Psoas muscle (tissue), 8 donors: Measurements from ENCODE around the gene PDCL2. TPM values are rescaled to one million over a fixed set of nuclear protein-coding genes. Genes with fewer than 3 reads are reported as not detected.
"Not testable (repeated sequence)": the region's sequence is repeated elsewhere in the genome, so short reads cannot be mapped to it uniquely, and the experiment has no call there.

Experiments
- ATAC-seq, 4 donors: fragments of 200-7000 bp; cut with Tn5 transposase; one replicate each; pipeline ENCODE4 v1.9.1; 2020; ENCODE audit warnings: moderate library complexity in 3 of 4, mild to moderate bottlenecking in 2 of 4
- DNase-seq, 2 donors: peaks; one replicate each; pipeline ENCODE4 v3.0.0-alpha.2; 2020
- H3K27ac ChIP-seq: fragments of 200-600 bp; one replicate; pipeline ENCODE4 v1.8.0; 2022
- H3K27me3 ChIP-seq, 3 donors: fragments of 200-600 bp in 1 of 3; one replicate each; pipeline versions ENCODE4 v1.6.1 to v1.8.0; 2013 to 2022; ENCODE audit warnings: low read length in 2 of 3, mild to moderate bottlenecking in 2 of 3, moderate library complexity in 1 of 3; ENCODE audit not compliant: insufficient read depth in 3 of 3
- H3K36me3 ChIP-seq, 2 donors: fragments of 200-600 bp in 1 of 2; one replicate each; pipeline versions ENCODE4 v1.6.1 to v1.8.0; 2013 to 2022; ENCODE audit warnings: low read depth in 1 of 2, mild to moderate bottlenecking in 1 of 2, moderate library complexity in 1 of 2; ENCODE audit not compliant: insufficient read depth in 1 of 2
- H3K4me1 ChIP-seq: fragments of 200-600 bp; one replicate; pipeline ENCODE4 v1.8.0; 2022
- H3K4me3 ChIP-seq: fragments of 200-600 bp; one replicate; pipeline ENCODE4 v1.8.0; 2022; ENCODE audit warnings: mild to moderate bottlenecking
- H3K9me3 ChIP-seq: fragments of 200-600 bp; one replicate; pipeline ENCODE4 v1.8.0; 2022
- CTCF ChIP-seq: fragments of 200-600 bp; IDR thresholded peaks from one replicate; pipeline ENCODE4 v1.8.0; 2022; ENCODE audit warnings: antibody characterized with exemption
- WGBS, 3 donors: extraction: QIAGEN DNeasy Blood & Tissue Kit; methylation state at CpG; one replicate each; pipeline versions ENCODE4 v1.1.6 to v1.1.7; 2013; 5-methylcytosine and 5-hydroxymethylcytosine counted together
- intact Hi-C, 2 donors: fragments of 100-400 bp; cut with DNase I; formaldehyde crosslinking; loops; one replicate each; pipeline versions ENCODE4 v1.11.0 to v1.14.2; 2022
- polyA plus RNA-seq, 3 donors: library from polyadenylated mRNA; stranded (reverse); fragments of 200-250 nt; gene quantifications; one replicate each; pipeline ENCODE4 v1.2.3, GENCODE V29; 2013
- total RNA-seq, 4 donors: library from RNA; stranded (reverse); fragmentation: NEBNext Ultra II Directional in 2 of 4; extraction: Animal tissue kit (Norgen Biotek cat#: 25700) in 2 of 4; gene quantifications; one replicate each; pipeline versions ENCODE4 v1.2.1 to v1.2.4, GENCODE V29; 2021 to 2023
- donor health status: healthy with polysubstance abuse.
- donor health status: DM: no; HTN: no; CAD: no; lungs with moderate emphysema.
- donor health status: Bipolar disorder and iron deficiency.
- donor health status: healthy.
- donor health status: DM: yes; HTN: yes; CAD: no.
- donor health status: DM: no; HTN: no; CAD: no.
- donor health status: DM: no; HTN: no; CAD: no.
- donor health status: DM: yes; HTN: yes; CAD: no.

PDCL2 gene
- total and polyA plus RNA-seq, 7 donors = not detected

- intact Hi-C loops = no loop called here
- H3K36me3 ChIP-seq = no peaks in the 10 kb centered on the region
- TF ChIP-seq CTCF = no peak
- H3K27me3 ChIP-seq = peaks cover 3 to 59% (median 5%) of the 10 kb centered on the region in 3 donors
- no peaks in the 10 kb centered on the region for H3K9me3 ChIP-seq
- DNase-seq (no peak), ATAC-seq (no peak)
- H3K4me1 ChIP-seq = peaks cover 7% of the 10 kb centered on the region
- no peak overlapping the region for H3K4me3 ChIP-seq
- H3K27ac ChIP-seq = no peak overlapping the region
- WGBS, 3 donors = 5 to 8% (median 6%) methylated on average over 11 of the region's 11 CpGs
Measured at GRCh38 chr4:55635282-55635681, 43.2 kb upstream of the PDCL2 start.

DNA sequence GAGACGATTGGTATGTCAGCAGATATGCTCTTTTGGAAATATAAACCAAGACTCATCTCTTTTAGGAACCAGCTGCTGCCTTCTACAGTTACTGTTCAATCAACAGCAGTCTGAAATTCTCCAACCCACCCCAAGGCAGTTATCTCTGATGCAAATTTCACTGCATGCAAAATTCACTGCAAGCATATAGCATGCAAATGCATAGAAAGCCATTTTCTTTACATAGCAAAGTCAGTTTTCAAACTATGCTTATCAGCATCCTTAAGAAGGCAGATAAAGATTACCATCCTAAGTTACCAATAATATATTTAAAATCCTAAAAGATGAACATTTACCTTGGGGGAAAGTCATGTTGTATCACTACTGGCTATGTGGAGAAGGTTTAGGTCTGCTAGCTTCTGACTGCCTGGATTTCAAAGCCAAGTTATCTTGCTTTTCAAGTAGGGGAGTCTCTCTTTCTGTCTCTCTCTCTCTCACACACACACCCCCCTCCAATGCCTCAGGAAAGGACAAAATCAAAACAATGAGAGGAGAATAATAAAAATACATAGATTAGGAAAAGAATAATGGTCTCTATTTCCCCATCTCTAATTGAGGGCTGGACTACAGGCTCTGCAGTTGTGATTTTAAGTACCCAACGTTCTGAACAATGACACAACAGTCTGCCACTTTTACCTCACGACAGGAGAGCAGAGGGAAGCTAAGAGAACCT lies 42.5 kb upstream of the PDCL2 start:
- Histone ChIP-seq H3K36me3 (no peaks in the 10 kb centered on the region), H3K27ac (no peak overlapping the region), H3K9me3 (no peaks in the 10 kb centered on the region), H3K4me3 (no peak overlapping the region), H3K27me3 (peaks cover 3 to 58% (median 5%) of the 10 kb centered on the region in 3 donors), H3K4me1 (peaks cover 7% of the 10 kb centered on the region)
- ATAC-seq = no peak
- intact Hi-C loops = no loop called here
- 20 to 28% (median 25%) methylated on average over 3 of the region's 3 CpGs for WGBS, 3 donors
- no peak for DNase-seq
- TF ChIP-seq CTCF = no peak

GRCh38 chr4:55633903-55634302 lies 41.9 kb upstream of the PDCL2 start:
- no peak for ATAC-seq
- no peaks in the 10 kb centered on the region for H3K36me3 ChIP-seq
- peaks cover 7% of the 10 kb centered on the region for H3K4me1 ChIP-seq
- peaks cover 3 to 51% (median 5%) of the 10 kb centered on the region in 3 donors for H3K27me3 ChIP-seq
- 67 to 75% (median 70%) methylated on average over 6 of the region's 6 CpGs for WGBS, 3 donors
- intact Hi-C loops = no loop called here
- H3K4me3 ChIP-seq = no peak overlapping the region
- no peak for TF ChIP-seq CTCF
- H3K9me3 ChIP-seq = no peaks in the 10 kb centered on the region
- DNase-seq = no peak
- no peak overlapping the region for H3K27ac ChIP-seq

DNA sequence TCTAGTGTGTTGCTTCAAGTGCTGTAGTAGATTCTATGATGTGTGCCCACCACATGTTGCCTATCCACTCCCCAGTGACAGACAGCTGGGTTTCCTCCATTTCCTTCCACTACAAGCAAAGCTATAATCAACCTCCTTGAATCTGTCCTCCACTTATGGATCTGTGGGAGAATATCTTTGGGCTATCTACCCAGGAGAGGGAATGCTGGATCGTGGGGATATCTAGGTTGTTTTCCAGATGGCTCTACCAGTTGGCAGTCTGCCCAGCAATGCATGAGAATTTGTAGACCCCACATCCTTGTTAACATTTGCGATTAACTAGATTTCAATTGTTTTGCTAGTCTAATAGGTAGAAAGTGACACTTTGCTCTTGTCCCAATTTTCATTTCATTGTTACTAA lies 33.8 kb upstream of the PDCL2 start:
- H3K36me3 ChIP-seq = no peaks in the 10 kb centered on the region
- whole genome bisulfite sequencing, 3 donors = 39 to 50% (median 47%) methylated on average over 2 of the region's 2 CpGs
- no peaks in the 10 kb centered on the region for H3K27me3 ChIP-seq
- no peak overlapping the region for H3K27ac ChIP-seq
- H3K4me3 ChIP-seq = no peak overlapping the region
- H3K4me1 ChIP-seq = no peaks in the 10 kb centered on the region
- DNase-seq = no peak
- H3K9me3 ChIP-seq = no peaks in the 10 kb centered on the region
- TF ChIP-seq CTCF = no peak
- no peak for ATAC-seq
- intact Hi-C loops = no loop called here

- H3K27me3 ChIP-seq, DNase-seq, H3K4me3 ChIP-seq, H3K9me3 ChIP-seq, H3K4me1 ChIP-seq, H3K36me3 ChIP-seq, ATAC-seq, intact Hi-C loops, H3K27ac ChIP-seq: not testable (repeated sequence)
- WGBS, 3 donors = 63 to 67% (median 65%) methylated on average over 1 of the region's 1 CpG
Measured at GRCh38 chr4:55624063-55624462, 32.0 kb upstream of the PDCL2 start.
